MM.1S (cell line): Measurements from ENCODE around the gene CCNK.

Experiments used
- DNase-seq: peaks from one replicate; pipeline ENCODE4 v3.0.0-alpha.2; 2015
- H2AFZ ChIP-seq: fragments of 300-600 bp; sonication (generic); 2 replicates; pipeline ENCODE4 v1.6.0; 2016; ENCODE audit warnings: antibody characterized with exemption, low read length
- H3F3A ChIP-seq: fragments of 300-600 bp; sonication (generic); 2 replicates; pipeline ENCODE4 v1.6.1; 2016; ENCODE audit warnings: mild to moderate bottlenecking, antibody characterized with exemption, low read length, moderate library complexity, mixed read lengths; ENCODE audit not compliant: insufficient read depth
- H3K27ac ChIP-seq: fragments of 300-600 bp; sonication (generic); 2 replicates; pipeline ENCODE4 v1.5.1; 2016; ENCODE audit warnings: mild to moderate bottlenecking, low read length
- H3K27me3 ChIP-seq: fragments of 300-600 bp; sonication (generic); replicated peaks from 2 replicates; pipeline ENCODE4 v1.6.0; 2016; ENCODE audit warnings: low read length; ENCODE audit not compliant: insufficient read depth
- H3K36me3 ChIP-seq: fragments of 300-600 bp; sonication (generic); replicated peaks from 2 replicates; pipeline ENCODE4 v1.6.1; 2016; ENCODE audit warnings: mild to moderate bottlenecking, low read length, mixed read lengths; ENCODE audit not compliant: insufficient read depth
- H3K4me1 ChIP-seq: fragments of 300-600 bp; sonication (generic); 2 replicates; pipeline ENCODE4 v1.6.1; 2016; ENCODE audit warnings: low read length, mixed read lengths
- H3K4me2 ChIP-seq: fragments of 300-600 bp; sonication (generic); 2 replicates; pipeline ENCODE4 v1.6.0; 2016; ENCODE audit warnings: low read depth, low read length
- H3K4me3 ChIP-seq: fragments of 300-600 bp; sonication (generic); 2 replicates; pipeline ENCODE4 v1.5.1; 2016; ENCODE audit warnings: low read length, mixed read lengths
- H3K79me2 ChIP-seq: fragments of 300-600 bp; sonication (generic); 2 replicates; pipeline ENCODE4 v1.6.1; 2016; ENCODE audit warnings: mixed run types, low read length, mixed read lengths
- H3K9ac ChIP-seq: fragments of 300-600 bp; sonication (generic); 2 replicates; pipeline ENCODE4 v1.6.1; 2016; ENCODE audit warnings: low read length, mixed read lengths
- H3K9me2 ChIP-seq: fragments of 300-600 bp; sonication (generic); replicated peaks from 2 replicates; pipeline ENCODE4 v1.6.1; 2016; ENCODE audit warnings: mild to moderate bottlenecking, low read length, mixed read lengths; ENCODE audit not compliant: insufficient read depth
- H3K9me3 ChIP-seq: fragments of 300-600 bp; sonication (generic); replicated peaks from 2 replicates; pipeline ENCODE4 v1.6.1; 2016; ENCODE audit warnings: mild to moderate bottlenecking, low read length, mixed read lengths; ENCODE audit not compliant: insufficient read depth
- H4K20me1 ChIP-seq: fragments of 300-600 bp; sonication (generic); 2 replicates; pipeline ENCODE4 v1.6.1; 2016; ENCODE audit warnings: mild to moderate bottlenecking, low read length, moderate library complexity, mixed read lengths; ENCODE audit not compliant: insufficient read depth
- EZH2 ChIP-seq: fragments of 300-600 bp; sonication (generic); optimal IDR thresholded peaks from 2 replicates; pipeline ENCODE3; 2017; ENCODE audit warnings: low read depth, mild to moderate bottlenecking, antibody characterized with exemption, low read length, mixed read lengths
- EZH2phosphoT487 ChIP-seq: fragments of 300-600 bp; sonication (generic); IDR thresholded peaks from 2 replicates; pipeline ENCODE4 v1.6.1; 2018; ENCODE audit warnings: antibody characterized with exemption, low read length
- TF ChIP-seq, protein P1 (sequence below): fragments of 300-600 bp; sonication (generic); IDR thresholded peaks from 2 replicates; pipeline ENCODE4 v1.5.1; 2016; ENCODE audit warnings: antibody characterized with exemption, low read length, mixed read lengths

CCNK gene

DNA sequence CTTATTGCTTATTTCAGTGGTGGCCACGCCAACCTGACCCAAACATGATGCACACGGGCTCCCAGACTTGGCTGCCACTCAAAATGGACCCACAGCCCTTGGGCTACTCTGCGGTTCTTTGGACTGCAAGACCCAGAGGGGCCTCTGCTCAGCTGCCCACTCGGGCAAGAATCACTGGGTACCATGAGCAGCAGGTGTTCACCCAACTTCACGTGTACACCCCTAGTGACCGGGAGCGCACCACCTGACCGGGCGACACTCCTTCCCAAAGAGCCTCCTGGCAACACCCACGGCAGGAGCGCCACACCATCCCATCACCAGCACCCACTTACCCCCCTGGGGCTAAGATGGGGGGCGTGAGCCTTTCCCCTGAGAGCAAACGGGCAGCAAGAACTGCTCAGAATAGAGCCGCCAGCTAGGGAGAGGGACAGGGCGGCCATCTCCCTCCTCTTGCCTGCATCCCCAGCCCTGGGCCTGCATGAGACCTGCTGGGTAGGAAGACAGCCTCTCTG is 32.0 kb downstream of the CCNK start:
- Histone ChIP-seq H3K27me3 (no peaks in the 10 kb centered on the region), H3K36me3 (no peaks in the 10 kb centered on the region), H4K20me1 (no peaks in the 10 kb centered on the region), H3K9ac (no peak overlapping the region), H3K27ac (no peak overlapping the region), H3K9me3 (no peaks in the 10 kb centered on the region), H3K4me1 (no peaks in the 10 kb centered on the region), H3K4me2 (no peak overlapping the region), H3K4me3 (no peak overlapping the region), H3K79me2 (no peaks in the 10 kb centered on the region), H3K9me2 (no peaks in the 10 kb centered on the region), H2AFZ (no peak overlapping the region), H3F3A (no peaks in the 10 kb centered on the region)
- no peak for DNase-seq
- TF ChIP-seq, protein P1, sequence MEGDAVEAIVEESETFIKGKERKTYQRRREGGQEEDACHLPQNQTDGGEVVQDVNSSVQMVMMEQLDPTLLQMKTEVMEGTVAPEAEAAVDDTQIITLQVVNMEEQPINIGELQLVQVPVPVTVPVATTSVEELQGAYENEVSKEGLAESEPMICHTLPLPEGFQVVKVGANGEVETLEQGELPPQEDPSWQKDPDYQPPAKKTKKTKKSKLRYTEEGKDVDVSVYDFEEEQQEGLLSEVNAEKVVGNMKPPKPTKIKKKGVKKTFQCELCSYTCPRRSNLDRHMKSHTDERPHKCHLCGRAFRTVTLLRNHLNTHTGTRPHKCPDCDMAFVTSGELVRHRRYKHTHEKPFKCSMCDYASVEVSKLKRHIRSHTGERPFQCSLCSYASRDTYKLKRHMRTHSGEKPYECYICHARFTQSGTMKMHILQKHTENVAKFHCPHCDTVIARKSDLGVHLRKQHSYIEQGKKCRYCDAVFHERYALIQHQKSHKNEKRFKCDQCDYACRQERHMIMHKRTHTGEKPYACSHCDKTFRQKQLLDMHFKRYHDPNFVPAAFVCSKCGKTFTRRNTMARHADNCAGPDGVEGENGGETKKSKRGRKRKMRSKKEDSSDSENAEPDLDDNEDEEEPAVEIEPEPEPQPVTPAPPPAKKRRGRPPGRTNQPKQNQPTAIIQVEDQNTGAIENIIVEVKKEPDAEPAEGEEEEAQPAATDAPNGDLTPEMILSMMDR = no peak
- TF ChIP-seq EZH2phosphoT487 (no peak), EZH2 (no peak)

DNA sequence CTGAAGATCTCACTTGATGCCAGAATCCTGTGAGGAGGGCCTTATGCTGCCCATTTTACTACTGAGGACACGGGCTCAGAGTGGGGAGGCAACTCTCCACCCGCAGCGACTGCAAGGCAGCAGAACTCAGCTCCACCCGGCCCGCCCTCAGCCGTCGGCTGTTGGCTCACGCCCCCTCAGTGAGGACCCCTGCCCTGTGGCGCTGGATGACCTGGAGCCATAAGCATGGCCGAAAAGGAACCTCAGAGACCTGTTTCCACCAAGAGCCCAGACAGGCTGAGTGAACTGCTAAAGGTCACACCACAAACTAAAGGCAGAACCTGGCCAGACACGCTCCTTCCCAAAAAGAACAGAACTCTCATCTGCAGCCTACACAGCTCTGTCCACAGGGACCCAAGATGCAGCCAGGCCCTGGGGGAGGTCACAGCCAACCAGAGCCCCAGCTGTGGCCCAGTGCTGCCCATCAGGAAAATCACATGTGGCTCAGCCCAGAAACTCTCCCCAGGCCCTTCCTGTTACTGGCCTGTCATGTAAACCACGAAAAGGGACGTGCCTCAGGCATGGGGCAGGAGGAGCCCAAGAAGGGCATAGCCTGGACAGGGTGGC is 32.8 kb downstream of the CCNK start:
- Histone ChIP-seq H3F3A (no peaks in the 10 kb centered on the region), H3K4me2 (no peak overlapping the region), H3K9ac (no peak overlapping the region), H3K4me3 (no peak overlapping the region), H3K79me2 (no peaks in the 10 kb centered on the region), H4K20me1 (no peaks in the 10 kb centered on the region), H2AFZ (no peak overlapping the region), H3K27me3 (no peaks in the 10 kb centered on the region), H3K9me3 (no peaks in the 10 kb centered on the region), H3K36me3 (no peaks in the 10 kb centered on the region), H3K4me1 (no peaks in the 10 kb centered on the region), H3K27ac (no peak overlapping the region), H3K9me2 (no peaks in the 10 kb centered on the region)
- TF ChIP-seq EZH2 (no peak), EZH2phosphoT487 (no peak)
- TF ChIP-seq, protein P1 = no peak
- no peak for DNase-seq

DNA sequence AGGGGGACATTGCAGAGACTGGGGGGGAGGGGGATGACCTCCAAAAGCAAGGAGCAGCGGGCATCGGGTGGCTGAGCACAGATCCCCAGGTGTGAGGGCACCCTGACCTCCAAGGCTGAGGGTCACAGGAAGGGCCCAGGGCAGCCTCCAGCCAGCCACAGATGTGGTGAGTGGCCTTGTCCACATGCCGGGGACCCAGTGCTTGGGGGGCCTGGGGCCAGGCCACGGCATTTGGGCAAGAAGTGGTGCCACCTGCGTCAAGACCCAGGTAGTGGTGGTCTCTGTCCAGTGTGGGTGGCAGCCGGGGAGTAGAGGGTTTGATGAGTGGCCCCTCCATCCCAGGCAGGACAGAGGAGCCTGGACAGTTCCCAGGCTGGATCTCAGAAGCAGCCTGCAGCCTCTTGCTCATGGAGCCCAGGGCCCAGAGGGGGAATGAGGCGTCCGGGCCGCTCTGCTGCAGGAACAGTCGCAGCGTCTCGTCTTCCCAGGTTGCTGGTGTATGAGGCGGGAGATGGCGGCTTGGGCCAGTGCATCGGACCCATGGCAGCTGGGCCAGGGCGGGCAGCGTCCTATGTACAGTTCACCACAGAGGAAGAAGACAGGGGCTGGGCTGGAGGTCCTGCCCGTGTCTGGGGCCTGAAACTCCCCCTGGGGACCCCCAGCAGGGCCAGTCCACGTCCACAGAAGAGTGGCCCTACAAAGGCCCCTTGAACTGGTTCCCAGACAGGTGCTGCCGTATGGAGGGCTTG is 33.5 kb downstream of the CCNK start:
- TF ChIP-seq, protein P1 = no peak
- TF ChIP-seq EZH2 = no peak
- TF ChIP-seq EZH2phosphoT487 = no peak
- no peaks in the 10 kb centered on the region for H3K4me1 ChIP-seq
- H3K27me3 ChIP-seq = no peaks in the 10 kb centered on the region
- H3K27ac ChIP-seq = no peak overlapping the region
- no peak overlapping the region for H2AFZ ChIP-seq
- H3K36me3 ChIP-seq = no peaks in the 10 kb centered on the region
- no peaks in the 10 kb centered on the region for H3K9me3 ChIP-seq
- H3F3A ChIP-seq = no peaks in the 10 kb centered on the region
- DNase-seq = no peak
- H4K20me1 ChIP-seq = no peaks in the 10 kb centered on the region
- no peak overlapping the region for H3K4me2 ChIP-seq
- H3K9me2 ChIP-seq = no peaks in the 10 kb centered on the region
- no peak overlapping the region for H3K9ac ChIP-seq
- H3K79me2 ChIP-seq = no peaks in the 10 kb centered on the region
- no peak overlapping the region for H3K4me3 ChIP-seq
